Embryonic facial prominence (tissue), 1 donor: ENCODE measurements around the gene SNRK.

Experiments used
- DNase-seq: peaks from one replicate; pipeline ENCODE4 v3.0.0-alpha.2; 2016; ENCODE audit errors: extremely low spot score

Gene SNRK

DNA sequence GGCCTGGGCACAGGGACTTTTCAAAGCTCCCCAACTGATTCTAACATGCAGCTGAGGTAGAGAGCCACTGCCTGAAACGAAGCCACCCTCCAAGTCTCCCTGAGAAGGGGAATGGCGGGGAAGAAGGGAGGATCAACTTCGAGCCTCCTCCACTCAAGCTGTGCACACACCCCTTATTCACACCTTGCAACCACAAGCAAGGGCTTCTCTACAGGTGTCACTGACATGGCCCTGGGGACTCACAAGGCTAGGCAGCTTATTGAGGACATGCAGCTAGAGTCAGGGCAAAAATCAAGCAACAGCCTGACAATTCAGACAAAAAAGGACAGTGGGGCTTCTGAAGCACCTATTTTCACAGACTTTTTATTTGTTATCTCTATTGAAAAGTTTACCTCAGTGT, 85.2 kb downstream of the SNRK start:
- DNase-seq: no peak

DNA sequence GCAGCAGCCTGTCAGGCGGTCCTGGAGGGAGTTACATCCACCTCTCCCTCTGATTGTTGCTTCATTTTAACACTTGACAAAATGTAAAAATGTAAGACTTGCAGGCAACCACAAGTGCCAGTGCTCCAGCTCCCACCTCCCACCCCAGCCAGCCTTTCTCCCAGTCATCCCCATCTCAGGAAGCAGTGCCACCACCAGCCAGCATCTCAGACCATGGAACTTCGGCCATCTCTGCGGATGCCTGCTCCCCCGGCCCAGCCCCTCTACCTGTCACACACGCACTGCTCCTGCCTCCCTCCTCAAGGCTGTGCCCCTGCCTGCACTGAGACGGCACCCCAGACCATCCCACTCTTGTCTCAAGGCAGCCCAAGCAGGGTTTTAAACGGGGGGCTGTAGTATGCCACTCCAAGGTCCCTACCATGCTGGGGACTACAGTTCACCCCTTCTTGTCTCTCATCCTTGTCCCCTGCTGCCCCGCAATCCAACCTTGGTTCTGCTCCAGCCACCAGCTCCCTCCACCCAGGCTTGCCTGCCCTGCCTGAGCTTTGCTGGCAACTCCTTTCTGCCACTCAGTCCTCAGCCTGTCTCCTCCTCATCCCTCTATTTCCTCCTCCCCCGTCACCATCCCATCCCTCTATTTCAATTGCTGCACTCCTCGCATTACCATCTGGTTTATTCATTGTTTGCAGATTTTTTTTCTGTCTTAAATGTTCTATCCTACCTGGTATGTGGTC, 85.8 kb downstream of the SNRK start:
- no peak for DNase-seq

DNA sequence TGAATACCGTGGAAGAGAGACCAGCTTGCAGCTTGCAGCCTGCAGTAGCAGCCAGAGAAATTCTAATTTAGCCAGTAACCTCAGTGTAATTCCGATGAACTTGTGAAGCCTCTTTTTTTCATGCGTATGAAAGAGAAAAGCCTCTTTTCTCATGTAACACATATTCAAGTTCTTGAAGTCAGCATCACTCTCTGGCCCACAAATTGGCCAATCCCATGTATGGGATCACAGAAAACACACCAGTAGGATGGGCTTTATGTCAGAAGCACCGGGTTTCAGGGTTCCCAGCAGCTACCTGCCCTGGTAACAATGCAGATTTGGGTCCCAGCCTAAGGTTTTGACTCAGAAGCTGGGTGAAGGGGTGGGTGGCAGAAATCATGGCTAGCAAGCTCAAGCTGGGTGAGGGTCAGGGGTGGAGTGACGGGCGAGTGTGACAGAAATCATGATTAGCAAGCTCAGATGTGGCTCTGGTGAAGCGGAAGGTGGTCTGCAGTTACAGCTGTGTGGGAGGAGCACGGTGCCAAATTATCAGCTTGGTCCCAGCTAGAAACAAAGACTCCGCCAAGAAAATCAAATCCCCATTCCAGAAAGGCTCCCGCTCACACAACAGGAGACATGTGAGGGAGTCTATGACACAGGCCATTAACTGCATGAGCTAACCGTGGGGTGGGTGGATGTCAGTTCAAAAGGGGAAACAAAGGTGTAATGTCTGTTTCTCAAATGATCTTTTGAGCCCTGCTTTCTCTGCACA, 86.6 kb downstream of the SNRK start:
- no peak for DNase-seq

DNA sequence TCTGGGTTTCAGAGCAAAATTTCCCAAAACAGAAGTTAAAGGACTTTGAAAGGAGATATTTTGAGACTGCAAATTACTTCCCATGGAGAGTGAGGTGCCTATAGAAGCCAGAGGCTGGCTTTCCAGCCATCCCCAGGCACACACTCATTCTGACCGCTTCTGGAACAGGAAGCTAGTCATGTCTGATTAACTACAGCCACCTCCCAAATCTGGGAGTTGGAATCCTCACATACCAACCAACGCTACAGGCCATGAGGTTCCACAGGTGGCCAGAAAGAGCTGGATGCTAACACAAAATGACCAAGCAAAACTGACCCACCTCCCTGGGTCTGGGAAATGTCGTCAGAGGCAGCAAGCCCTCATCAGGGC, 87.2 kb downstream of the SNRK start:
- DNase-seq: no peak

DNA sequence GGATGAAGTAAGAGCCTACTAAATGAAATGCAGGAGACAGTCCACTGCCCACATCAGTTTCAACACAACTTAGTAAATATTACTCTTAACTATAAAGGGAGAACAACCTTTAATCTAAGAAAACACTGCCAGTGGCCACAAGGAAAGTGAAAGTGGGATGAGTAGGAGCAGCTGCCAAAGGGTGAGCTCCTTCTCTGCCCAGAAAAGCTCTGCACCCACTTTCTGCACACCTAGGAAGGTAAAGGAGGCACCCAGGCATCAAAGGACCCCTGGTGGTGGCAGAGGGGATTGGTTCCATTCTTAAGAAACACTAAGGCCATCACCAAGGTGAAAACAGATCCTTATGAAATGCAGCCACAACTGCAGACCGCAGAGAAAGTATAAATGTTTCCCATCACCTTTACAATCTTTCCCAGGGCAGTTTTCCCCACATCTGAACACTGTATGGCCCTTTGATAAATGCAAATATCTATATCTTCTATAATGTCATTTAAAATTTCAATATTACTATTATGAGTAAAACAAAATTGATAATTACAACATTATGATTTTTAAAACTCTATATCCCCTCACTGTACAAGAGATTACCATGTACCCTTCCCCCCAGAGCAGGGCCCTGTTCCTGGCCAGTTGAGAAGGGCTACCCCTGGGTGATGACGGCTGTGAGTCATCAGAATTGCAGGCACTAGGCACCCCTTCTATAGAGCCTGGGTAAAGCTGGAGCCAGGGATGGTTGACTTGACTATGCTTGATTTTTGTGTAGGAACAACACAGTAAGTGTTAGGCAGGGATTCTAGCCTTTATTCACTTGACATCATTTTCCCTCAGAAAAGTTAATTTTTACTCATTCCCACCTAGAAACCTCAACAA, 92.0 kb downstream of the SNRK start:
- DNase-seq: no peak

DNA sequence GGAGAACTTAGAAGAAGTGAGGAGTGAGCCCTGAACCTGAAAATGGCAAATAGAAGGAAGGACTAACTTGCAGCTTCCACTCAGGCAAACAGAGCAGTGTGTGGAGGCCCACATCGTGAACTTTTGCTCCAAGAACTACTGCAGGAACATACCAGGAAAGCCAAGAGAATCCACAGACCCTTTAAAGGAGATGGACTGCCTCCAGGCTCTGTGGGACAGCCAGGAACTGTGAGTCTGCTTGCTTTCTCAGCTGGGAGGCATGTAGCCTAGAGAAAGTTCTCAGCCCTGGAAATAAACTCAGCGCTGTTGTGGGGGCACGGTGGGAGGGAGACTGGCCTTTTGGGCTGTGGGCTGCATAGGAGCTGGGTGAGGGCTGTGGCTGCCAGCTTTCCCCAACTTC, 93.0 kb downstream of the SNRK start:
- no peak for DNase-seq

DNA sequence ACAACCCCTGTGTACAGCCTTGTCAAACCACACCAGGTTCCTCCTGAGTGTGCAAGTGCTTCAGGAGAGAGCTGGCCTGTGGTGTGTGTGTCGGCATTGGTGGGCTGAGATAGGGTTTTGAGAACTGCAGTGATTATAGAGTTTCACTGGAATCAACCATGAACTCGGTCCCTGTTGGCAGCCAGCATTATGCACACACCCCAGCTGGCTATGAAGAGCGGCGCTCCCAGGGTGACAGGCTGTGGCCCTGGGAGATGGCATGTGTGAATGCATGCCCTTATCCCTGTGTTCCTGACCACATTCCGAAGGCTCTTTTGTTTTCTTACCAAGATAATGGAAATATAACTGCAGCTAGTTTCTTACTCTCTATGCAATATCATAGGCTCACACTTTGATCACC, 101.8 kb downstream of the SNRK start:
- DNase-seq: no peak

DNA sequence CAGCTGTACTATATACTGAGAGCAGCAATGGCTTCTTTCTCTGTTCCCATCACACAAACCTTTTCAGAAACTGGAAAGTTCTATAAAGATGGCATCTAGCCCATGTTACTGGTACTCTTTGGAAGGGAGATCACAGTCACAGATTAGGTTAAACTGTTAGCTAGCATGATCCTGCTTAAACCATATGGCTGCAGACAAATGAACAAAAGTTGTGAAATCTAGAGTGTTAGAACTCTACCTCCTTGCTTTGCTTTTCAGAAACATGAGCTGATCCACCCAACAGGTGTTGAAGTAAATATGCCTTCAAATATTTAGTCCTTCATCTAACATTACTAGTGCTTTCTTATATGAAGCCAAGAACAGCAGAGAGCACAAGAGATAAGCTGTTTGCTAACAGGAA, 102.6 kb downstream of the SNRK start:
- DNase-seq: no peak

DNA sequence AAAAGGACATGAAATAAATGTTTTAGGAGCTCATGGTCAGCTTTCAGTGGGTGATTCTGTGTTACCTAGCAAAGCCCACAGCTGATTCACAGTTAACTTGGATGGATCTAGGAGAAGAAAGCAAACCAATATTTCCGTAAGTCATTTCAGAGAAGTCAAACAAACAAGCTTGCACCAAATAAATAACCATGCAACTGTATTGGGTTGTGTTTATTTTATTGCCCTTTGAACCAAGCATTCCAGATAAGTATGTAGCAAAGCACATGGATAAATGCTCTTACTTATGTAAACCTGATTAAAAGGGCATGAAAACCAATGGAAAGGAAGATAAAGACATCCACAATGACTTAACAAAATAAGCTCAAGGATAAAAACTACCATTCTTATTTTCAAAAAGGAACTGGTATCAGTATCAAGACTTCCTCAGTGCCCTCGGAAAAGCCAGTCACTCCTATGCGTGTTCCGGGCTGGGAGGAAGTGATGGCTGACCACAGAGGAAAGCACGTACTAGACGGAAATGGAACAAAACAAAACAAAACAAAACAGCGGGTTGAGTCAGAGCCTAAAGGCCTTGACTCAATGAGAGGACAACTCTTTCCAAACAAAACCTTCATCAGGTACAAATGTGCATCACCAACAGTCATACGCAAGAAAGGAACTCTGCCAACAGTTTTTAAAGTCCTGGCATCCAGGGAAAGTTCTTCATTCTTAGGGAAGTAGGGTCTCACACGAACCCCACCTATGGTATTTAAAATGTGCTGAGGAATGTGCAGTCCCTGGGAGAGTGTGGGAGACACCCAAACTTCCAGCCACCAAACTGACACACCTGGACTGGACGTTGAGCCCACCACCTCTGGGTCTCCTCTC, 103.3 kb downstream of the SNRK start:
- no peak for DNase-seq

DNA sequence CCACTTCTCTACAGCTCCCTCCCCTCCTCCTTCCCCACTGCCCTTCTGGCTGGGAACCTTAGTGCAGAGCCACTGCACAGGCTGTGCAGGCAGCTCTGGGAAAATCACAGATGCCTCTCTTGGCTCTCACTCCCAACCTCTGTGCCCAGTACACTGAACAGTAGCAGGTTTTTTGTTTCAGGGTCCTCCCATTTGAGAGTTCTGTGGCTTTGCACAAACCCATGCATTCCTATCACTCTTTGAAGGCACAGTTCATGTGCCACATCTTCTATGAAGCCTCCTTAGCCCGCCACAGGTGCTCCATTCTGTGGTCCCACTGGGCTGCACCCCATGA, 103.9 kb downstream of the SNRK start:
- DNase-seq: no peak

DNA sequence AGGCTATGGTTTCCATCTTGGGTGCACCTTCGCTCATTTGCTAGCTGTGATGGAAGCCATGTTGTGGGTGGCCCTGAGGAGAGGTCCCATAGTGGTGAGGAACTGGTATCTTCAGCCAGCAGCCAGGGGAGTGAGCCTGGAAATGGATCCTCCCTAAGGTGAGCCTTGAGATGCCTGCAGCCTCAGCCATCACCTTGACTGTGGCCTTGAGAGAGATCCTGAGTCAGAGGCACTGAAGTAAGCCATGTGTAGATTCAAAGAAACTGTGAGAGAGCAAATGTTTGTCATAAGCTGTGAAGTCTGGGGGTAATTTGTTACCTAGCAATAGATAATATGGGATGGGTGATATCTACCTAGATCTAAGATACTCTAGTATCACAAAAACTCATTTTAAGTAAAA, 105.3 kb downstream of the SNRK start:
- no peak for DNase-seq

DNA sequence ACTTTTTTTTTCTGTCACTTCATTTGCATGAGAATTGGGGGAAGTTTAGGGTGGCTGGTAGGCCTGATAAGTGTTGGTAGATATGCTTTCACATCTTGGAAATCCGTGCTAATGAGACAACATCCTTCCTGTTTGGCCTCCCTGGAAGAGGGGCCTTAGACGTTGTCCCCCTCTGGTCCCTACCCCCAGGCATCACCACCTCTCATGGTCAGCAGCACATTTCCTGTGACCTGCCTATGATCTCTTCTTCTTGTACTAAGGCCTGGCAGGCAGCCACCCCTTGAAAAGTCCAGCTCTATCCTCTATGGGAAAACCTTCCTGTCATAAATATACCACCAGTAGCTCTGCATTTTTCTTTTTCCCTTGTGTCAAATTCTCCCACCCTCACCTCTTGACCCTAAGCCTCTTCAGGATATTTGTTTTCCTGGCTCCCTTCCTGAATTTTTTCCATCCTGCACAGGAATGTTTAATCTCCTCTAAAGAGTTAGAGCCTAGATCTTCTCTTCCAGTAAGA, 107.8 kb downstream of the SNRK start:
- no peak for DNase-seq

DNA sequence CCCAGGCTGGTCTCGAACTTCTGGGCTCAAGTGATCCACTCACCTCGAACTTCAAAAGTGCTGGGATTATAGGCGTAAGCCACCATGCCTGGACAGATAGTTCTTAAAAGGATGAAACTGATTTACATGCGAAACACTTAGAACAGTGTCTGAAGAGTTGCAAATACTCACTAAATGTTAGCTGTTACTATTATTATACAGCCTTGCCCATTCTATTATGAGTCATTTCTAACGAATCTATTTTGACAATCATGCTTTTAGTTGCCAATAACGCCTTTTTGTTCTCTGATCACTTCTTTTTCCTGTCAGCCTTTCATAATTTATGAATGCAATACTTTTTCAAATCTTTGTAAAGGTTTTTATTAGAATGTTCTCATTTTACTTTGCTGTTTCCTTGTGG, 112.7 kb downstream of the SNRK start:
- no peak for DNase-seq

DNA sequence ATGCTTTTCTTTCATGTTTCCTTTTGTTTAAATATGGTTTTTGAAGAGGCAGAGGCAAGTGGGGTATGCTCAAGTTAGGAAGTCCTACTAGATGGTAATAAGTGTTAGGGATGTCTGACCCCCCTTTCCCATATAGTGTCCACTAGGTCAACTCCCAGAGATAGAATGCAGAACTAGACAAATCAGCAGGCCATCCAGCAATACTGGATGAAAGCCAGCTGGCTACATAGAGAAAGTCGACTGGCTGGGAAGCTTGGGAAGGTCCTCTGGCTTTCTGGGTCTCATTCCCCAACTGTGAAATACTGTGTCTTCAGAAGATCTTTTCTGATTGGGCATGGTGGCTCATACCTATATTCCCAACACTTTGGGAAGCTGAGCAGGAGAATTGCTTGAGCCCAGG, 113.8 kb downstream of the SNRK start:
- DNase-seq: no peak
